ENCODE results near the gene KIF1C.
"Not testable (repeated sequence)": the region's sequence is repeated elsewhere in the genome, so short reads cannot be mapped to it uniquely, and the experiment has no call there.

Gene KIF1C

GRCh38 chr17:5069724-5070123 lies 72.0 kb downstream of the KIF1C start:
- no peak for DNase-seq (ENCODE audit: low read depth)

GRCh38 chr17:5075472-5075871 lies 77.7 kb downstream of the KIF1C start:
- not testable (repeated sequence) for H3K4me3 ChIP-seq (ENCODE audit: control insufficient read depth, low read depth, low read length); DNase-seq (ENCODE audit: low read depth)

More at GRCh38 chr17:5069724-5070123, 72.0 kb downstream of the KIF1C start:
- H3K4me3 ChIP-seq (ENCODE audit: control insufficient read depth, low read depth, low read length), result no peak overlapping the region
- TF ChIP-seq CTCF (IDR thresholded peaks at IDR 0.05; ENCODE audit: control insufficient read depth, insufficient read depth, low read depth, low read length, missing control alignments), result no peak

GRCh38 chr17:5077275-5077674 lies 79.5 kb downstream of the KIF1C start:
- not testable (repeated sequence) for H3K4me3 ChIP-seq (ENCODE audit: control insufficient read depth, low read depth, low read length); DNase-seq (ENCODE audit: low read depth)

- no peak for TF ChIP-seq CTCF (IDR thresholded peaks at IDR 0.05; ENCODE audit: control insufficient read depth, insufficient read depth, low read depth, low read length, missing control alignments)
- peak overlapping the region; percentile 86 for H3K4me3 ChIP-seq (ENCODE audit: control insufficient read depth, low read depth, low read length)
- DNase-seq (ENCODE audit: low read depth), result no peak
These were observed 80.0 kb downstream of the KIF1C start for GRCh38 chr17:5077781-5078105.

Data from AG09309 (cell line).